ENCODE data around the gene IFTAP. TPM values are rescaled to one million over a fixed set of nuclear protein-coding genes. Genes with fewer than 3 reads are reported as not detected.
A peak's percentile ranks its signal among the peaks of the same experiment; 100 is the strongest.

The IFTAP gene
- polyA plus RNA-seq, 1 donor from 2014 or later = not detected

DNA sequence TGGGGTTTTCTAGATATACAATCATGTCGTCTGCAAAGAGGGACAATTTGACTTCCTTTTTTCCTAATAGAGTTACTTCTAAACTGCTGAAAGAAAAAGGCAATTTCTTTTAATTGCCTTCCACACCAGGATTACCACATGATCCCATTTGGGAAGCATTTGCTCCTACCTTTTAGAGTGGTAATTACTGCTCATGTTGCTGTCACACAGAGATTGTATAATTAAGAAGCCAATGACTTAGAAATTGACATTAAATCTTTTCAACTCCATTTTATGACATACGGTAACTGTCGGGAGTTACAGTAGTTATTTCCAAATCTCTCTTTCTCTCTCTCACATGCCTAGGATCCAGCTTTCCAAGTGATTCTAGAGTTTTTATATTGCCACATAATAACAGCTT, 21.5 kb downstream of the IFTAP start:
- Mint-ChIP-seq H3K9me3 (no peaks in the 10 kb centered on the region), H3K4me3 (no peak overlapping the region), H3K27me3 (peaks cover 20% of the 10 kb centered on the region), H3K27ac (no peak overlapping the region), H3K4me1 (peaks cover 3 to 7% (median 4%) of the 10 kb centered on the region in 3 donors), H3K36me3 (no peaks in the 10 kb centered on the region)

DNA sequence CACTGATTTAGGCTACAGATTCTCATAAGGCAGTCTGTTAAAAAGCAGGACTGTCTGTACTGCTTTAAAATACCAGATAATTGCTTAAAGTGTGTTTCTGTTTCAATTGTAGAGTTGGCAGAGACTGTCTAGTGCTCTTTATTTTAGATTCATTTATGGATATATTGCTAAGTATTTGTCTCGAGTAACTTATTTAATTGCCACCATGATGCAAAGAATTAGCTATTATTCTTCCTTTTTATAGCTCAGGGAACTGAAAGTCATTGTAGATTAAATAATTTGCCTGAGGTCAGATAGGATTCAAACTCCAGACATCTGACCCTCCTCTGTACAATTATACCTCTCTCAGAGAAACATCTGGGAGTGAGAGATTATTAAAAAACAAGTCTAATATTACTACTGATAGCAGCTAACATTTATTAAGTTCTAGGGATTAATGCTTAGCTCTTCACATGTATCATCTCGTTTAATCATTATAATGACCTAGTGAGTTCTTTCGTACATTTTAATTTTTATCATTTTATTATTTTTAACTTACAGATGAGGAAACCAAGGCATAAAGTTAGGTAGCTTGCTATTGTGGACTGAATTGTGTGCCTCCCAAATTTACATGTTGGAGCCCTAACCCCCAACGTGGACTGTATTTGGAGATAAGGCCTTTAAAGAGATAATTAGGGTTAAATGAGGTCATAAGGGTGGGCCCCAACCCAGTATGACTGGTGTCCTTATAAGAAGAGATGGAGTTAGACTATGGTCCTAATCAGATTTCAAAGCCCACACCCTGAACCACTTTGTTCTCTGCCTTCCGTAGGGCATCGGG, 23.5 kb downstream of the IFTAP start:
- H3K27ac Mint-ChIP-seq = no peak overlapping the region
- peak overlapping the region in 1 of 4 donors; percentile 19 for H3K4me3 Mint-ChIP-seq
- peaks cover 3 to 7% (median 4%) of the 10 kb centered on the region in 3 donors for H3K4me1 Mint-ChIP-seq
- no peaks in the 10 kb centered on the region for H3K36me3 Mint-ChIP-seq
- H3K9me3 Mint-ChIP-seq = no peaks in the 10 kb centered on the region
- H3K27me3 Mint-ChIP-seq = peaks cover 19% of the 10 kb centered on the region

DNA sequence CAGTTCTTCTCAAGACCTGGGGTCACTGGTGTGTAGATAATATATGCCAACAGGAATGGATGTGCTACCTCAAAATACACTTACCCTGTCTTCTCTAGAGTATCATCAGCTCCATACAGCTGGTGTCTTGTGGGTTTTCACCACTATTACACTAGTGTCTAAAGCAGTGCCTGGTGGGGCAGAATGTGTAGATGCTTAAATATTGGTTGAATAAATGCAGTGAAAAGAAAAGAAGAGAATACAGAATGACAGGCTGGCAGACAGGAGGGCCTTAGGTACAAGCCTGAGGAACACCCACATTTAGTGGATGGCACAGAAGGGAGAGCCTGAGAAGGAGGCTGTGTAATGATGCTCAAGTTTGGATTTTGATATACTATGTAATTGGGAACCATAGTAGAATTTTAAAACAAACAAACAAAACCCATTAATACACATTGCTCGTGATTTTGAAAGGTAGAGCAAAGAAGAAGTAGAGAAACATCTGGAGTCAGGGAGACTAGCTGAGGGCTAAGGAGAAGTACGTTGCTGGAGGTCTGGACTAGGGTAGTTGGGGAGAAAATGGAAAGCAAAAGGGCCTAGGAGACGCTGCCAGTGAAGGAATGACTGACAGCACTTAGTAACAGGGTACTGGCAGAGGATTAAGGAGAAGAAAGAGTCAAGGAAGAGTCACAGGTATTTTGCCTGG, 24.2 kb downstream of the IFTAP start:
- Mint-ChIP-seq H3K4me3 (peak overlapping the region in 2 of 4 donors; percentile 49 to 79), H3K4me1 (peaks cover 3 to 7% (median 4%) of the 10 kb centered on the region in 3 donors), H3K9me3 (no peaks in the 10 kb centered on the region), H3K36me3 (no peaks in the 10 kb centered on the region), H3K27ac (no peak overlapping the region), H3K27me3 (peaks cover 18% of the 10 kb centered on the region)

DNA sequence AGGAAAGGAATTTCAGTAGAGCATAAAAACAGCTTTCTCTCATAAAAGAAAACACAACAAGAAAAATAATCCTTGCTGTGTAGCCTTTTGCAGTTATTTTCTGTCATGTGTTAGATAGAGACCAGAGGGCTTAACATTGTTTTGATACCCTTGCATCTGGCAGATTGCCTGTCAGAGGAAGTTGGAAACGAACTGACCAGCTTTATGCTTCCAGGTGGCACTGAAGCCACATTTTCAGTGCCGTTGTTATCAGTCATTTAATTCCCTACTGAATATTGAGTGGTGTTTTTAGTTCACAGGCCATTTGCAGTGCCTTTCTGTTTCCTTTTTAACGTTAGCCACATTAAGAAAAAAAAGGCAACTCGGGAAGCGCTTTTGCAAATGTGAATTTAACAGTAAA, 25.2 kb downstream of the IFTAP start:
- no peaks in the 10 kb centered on the region for H3K36me3 Mint-ChIP-seq
- peaks cover 3 to 7% (median 4%) of the 10 kb centered on the region in 3 donors for H3K4me1 Mint-ChIP-seq
- no peak overlapping the region for H3K4me3 Mint-ChIP-seq
- H3K27me3 Mint-ChIP-seq = peaks cover 17% of the 10 kb centered on the region
- H3K9me3 Mint-ChIP-seq = no peaks in the 10 kb centered on the region
- no peak overlapping the region for H3K27ac Mint-ChIP-seq

DNA sequence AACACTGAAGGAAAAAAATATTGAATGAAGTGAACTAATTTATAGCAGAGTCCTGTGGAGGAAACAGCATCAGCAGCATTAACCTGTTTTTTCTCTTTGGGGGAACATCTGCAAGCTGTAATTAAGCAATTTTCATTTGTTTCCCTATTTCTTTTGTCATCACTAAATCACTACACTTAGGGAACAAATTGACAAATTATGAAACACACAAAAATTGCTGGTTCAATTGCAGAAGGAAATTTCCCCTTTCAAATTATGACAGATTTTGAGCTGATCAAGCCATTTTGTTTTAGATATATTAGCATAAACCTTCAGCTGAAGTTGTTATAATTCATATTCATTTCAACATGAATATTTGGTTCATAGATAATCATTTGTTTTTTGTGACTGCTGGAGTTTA, 25.9 kb downstream of the IFTAP start:
- no peaks in the 10 kb centered on the region for H3K9me3 Mint-ChIP-seq
- no peak overlapping the region for H3K27ac Mint-ChIP-seq
- H3K36me3 Mint-ChIP-seq = no peaks in the 10 kb centered on the region
- H3K4me1 Mint-ChIP-seq = peaks cover 3 to 7% (median 4%) of the 10 kb centered on the region in 3 donors
- H3K27me3 Mint-ChIP-seq = peaks cover 17% of the 10 kb centered on the region
- no peak overlapping the region for H3K4me3 Mint-ChIP-seq

DNA sequence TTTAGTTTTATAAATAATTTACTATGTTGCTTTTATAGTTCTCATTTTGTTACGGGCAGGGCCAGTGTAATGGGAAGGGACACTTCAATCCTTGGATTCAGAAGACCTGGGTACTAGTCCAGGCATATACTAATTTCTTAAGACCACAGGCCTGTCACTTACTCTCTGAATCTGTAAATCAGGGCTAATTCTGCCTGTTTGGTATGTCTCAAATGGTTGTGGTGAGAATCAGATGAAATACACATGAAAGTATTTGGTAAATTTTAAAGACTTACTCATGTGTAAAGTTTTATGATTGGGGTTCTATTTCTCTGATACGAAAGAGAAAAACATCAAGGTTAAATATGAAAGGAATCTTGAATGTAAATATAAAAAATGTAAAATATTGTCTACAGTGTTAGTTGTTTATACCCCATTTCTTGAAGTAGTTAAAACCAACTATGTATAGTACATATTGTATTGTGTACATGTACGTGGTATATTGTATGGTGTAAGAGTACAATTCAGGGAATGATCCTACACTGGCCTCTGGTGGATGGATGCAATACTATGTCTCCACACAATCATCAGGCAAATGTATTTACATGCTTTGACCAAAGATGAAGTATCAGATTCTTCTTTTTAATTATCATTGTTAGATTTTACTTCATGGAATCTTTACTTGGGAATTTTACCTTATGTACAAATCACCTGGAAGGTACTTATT, 28.3 kb downstream of the IFTAP start:
- H3K4me1 Mint-ChIP-seq = peaks cover 3 to 7% (median 4%) of the 10 kb centered on the region in 3 donors
- no peaks in the 10 kb centered on the region for H3K36me3 Mint-ChIP-seq
- peaks cover 20% of the 10 kb centered on the region for H3K27me3 Mint-ChIP-seq
- no peak overlapping the region for H3K27ac Mint-ChIP-seq
- H3K4me3 Mint-ChIP-seq = no peak overlapping the region
- H3K9me3 Mint-ChIP-seq = no peaks in the 10 kb centered on the region

DNA sequence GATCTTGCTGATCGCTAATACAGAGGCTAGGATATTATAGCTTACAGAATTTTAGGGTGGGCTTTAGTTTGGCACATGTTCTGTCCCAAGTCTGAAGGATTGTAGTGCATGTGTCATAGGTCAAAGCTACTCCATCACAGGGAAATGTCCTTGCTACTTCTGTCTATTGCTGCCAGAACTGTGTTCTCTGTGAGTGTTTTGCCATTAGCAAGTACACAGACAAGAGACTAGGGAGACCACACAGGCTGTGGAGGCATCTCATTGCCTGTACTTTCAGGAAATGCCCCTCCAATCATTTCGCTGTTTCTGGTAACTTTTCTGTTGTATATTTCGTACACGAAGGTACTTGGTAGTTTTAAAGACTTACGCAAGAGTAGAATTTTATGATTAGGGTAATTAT, 29.2 kb downstream of the IFTAP start:
- H3K27ac Mint-ChIP-seq = no peak overlapping the region
- H3K27me3 Mint-ChIP-seq = peaks cover 16% of the 10 kb centered on the region

DNA sequence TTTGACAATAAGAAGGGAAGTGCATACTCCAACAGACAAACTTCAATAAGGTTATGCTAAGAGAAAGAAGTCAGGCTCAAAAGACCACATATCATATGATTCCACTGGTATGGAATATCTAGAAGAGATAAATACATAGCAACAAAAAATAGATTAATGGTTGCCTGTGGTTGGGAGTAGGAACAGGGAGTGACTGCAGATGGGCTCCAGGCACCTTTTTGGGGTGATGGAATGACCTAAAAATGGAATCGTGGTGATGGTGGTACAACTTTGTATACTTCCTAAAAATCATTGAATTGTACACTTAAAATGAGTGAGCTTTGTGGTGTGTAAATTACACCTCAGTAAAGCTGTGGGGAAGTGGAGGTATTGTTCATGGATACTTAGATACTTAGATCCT, 32.7 kb downstream of the IFTAP start:
- Mint-ChIP-seq H3K27ac (peak overlapping the region in 1 of 3 donors; percentile 2), H3K4me1 (no peaks in the 10 kb centered on the region), H3K27me3 (peaks cover 6% of the 10 kb centered on the region), H3K9me3 (peaks cover 0 to 2% (median 0%) of the 10 kb centered on the region in 3 donors), H3K36me3 (no peaks in the 10 kb centered on the region), H3K4me3 (no peak overlapping the region)

More for the DNA sequence above, 29.2 kb downstream of the IFTAP start:
- H3K9me3 Mint-ChIP-seq = no peaks in the 10 kb centered on the region
- H3K4me1 Mint-ChIP-seq = peaks cover 3 to 6% (median 4%) of the 10 kb centered on the region in 3 donors
- no peak overlapping the region for H3K4me3 Mint-ChIP-seq
- no peaks in the 10 kb centered on the region for H3K36me3 Mint-ChIP-seq

DNA sequence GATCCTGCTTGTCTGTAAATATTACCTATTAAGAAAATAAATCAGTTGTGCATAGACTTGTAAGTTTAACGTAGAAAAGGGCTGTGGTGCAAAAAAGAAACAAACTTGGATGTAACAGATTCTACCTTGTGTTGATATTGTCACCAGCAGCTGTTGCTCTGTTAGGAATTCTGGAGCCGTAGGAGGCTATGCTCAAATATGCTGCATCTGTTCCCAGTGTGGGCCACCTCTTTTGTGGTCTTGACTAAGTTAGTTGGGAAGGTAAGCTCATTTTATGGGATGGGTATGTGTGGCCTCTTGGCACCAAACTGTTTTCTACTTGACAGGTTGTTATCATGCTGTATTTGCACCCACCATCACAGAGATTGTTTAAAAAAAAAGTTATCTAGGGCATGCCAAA, 33.2 kb downstream of the IFTAP start:
- Mint-ChIP-seq H3K36me3 (no peaks in the 10 kb centered on the region), H3K27ac (no peak overlapping the region), H3K4me3 (no peak overlapping the region), H3K27me3 (peaks cover 4% of the 10 kb centered on the region), H3K9me3 (peaks cover 0 to 2% (median 0%) of the 10 kb centered on the region in 3 donors), H3K4me1 (no peaks in the 10 kb centered on the region)

DNA sequence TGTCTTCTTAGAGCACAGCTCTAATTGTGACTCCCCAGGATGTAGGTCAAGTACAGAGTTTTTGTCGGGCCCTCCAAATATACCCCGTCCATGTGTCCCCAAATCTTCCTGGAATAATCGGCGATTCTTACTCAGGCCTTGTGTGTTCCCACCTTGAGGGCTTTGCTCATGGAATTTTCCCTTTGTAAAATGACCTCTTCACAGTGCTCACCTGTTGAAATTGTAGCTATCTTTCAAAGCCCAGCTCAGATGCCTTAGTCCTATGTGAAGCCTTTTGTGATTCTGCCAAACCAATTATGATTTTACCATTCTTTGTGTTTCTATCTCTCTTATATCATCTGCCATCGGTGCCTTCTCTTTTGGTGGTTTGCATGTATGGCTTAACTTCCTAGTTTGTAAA, 33.8 kb downstream of the IFTAP start:
- H3K27ac Mint-ChIP-seq = no peak overlapping the region
- H3K36me3 Mint-ChIP-seq = no peaks in the 10 kb centered on the region
- H3K4me1 Mint-ChIP-seq = no peaks in the 10 kb centered on the region
- H3K4me3 Mint-ChIP-seq = no peak overlapping the region
- peaks cover 0 to 2% (median 0%) of the 10 kb centered on the region in 3 donors for H3K9me3 Mint-ChIP-seq
- peaks cover 4% of the 10 kb centered on the region for H3K27me3 Mint-ChIP-seq

DNA sequence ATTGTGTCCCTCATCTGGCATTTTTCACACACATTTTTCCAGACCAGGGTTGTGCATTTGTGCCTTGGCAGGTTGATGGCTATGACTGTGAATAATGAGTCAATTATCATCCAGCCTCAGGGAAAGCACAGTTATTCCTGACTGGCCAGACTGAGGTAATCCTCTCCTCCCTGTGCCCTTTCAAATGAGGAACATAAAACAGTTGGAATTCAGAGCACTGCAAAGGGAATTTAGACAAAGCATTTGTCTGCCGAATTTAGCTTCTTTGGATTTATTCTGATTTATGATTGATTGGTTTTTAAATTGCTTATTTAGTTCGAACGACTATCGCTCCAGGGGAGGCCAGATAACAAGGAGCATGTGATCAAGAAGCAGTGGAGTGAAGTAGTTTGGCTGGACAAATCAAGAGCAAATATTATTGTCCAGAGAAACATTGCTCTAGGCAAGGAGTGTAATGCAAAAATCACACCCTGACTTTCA, 34.5 kb downstream of the IFTAP start:
- Mint-ChIP-seq H3K36me3 (peaks cover 1% of the 10 kb centered on the region), H3K27ac (no peak overlapping the region), H3K4me1 (no peaks in the 10 kb centered on the region), H3K9me3 (peaks cover 0 to 2% (median 0%) of the 10 kb centered on the region in 3 donors), H3K4me3 (no peak overlapping the region), H3K27me3 (peaks cover 4% of the 10 kb centered on the region)

DNA sequence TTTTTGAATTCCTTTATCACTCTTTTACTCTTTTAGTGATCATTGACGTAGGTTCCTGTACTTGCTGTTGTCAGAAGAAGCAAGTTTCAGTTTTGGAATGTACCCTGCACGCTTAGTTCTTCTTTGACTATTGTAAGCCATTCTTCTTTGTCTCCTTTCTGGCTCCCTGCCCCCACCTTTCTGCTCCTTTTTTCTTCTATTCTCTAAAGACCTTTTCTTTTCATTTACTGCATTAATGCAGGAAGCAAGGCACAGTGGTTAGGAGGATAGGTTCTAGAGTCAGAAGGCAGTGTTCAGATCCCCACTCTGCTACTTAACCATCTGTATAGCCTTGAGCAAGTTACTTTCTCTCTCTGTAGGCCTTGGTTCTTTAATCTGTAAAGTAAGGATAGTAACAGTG, 37.5 kb downstream of the IFTAP start:
- Mint-ChIP-seq H3K27me3 (peaks cover 4% of the 10 kb centered on the region), H3K4me1 (no peaks in the 10 kb centered on the region), H3K27ac (no peak overlapping the region), H3K9me3 (peaks cover 0 to 2% (median 1%) of the 10 kb centered on the region in 3 donors), H3K36me3 (peaks cover 1% of the 10 kb centered on the region), H3K4me3 (no peak overlapping the region)

DNA sequence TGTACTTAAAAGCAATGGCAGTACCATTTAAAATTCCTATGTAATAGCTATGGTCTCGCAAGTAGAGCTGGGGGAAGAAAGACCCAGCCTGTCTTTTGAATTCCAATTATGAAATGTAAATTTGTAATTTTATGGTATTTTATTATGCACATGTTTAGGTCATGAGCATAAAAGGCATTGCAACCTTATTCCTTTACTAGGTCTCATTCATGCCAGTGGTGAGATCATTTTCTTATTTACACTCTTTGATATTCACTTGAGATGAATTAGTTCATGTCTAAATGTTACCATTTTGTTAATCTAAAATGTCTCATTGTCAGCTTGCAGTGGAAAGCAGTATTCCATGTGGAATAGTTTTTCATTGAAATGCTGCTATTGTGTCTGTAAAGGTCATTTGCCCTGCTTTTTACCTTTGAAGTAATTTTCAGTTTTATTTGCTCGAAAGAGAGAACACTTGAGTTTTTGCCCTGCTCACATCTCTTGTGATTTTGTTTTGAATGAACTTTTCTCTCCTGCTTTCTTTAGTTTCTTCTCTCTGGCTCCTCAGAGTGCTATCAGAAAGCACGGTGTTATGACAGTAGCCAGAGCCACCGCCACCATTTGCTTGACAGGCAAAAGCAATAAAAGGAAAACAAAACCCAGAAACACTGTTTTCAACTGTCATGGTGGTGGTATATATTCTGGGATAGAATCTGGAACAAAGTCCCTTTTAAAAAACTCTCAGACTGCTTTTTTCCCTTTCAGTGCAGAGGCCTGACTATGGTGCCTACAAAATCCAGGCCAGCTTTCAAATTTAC, 41.0 kb downstream of the IFTAP start:
- no peak overlapping the region for H3K27ac Mint-ChIP-seq
- peaks cover 3% of the 10 kb centered on the region for H3K27me3 Mint-ChIP-seq
- H3K4me3 Mint-ChIP-seq = no peak overlapping the region
- H3K36me3 Mint-ChIP-seq = peaks cover 1% of the 10 kb centered on the region
- H3K4me1 Mint-ChIP-seq = no peaks in the 10 kb centered on the region
- peaks cover 2 to 6% (median 5%) of the 10 kb centered on the region in 3 donors for H3K9me3 Mint-ChIP-seq

DNA sequence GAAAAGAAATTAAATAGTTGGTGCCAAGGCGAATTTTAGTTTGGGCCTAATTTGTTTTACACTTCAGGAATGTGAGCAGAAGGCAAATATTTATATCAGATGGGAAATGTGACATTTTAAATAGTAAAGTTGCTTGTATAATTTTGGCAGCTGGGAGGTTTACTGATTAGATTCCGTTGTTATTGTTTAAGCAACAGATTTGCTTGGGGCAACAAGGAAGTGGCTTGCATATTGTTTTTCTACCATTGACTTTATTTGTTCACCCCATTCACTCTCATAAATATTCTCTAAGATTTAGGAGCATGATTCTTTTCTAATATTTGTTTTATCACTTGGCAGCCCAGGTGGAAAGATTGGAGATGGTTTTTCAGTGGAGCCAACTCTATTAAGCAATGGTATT, 44.3 kb downstream of the IFTAP start:
- Mint-ChIP-seq H3K4me3 (no peak overlapping the region), H3K36me3 (peaks cover 1% of the 10 kb centered on the region), H3K9me3 (peaks cover 3 to 6% (median 5%) of the 10 kb centered on the region in 3 donors), H3K27ac (no peak overlapping the region), H3K27me3 (peaks cover 8% of the 10 kb centered on the region), H3K4me1 (no peaks in the 10 kb centered on the region)
